Kidney epithelial cell (primary cell): ENCODE measurements around the gene SPOCK3. TPM values are rescaled to one million over a fixed set of nuclear protein-coding genes. Genes with fewer than 3 reads are reported as not detected.

Experiments
- DNase-seq: peaks from one replicate; pipeline ENCODE4 v3.0.0-alpha.2; 2010; ENCODE audit warnings: low read depth
- H3K27me3 ChIP-seq: 2 replicates; pipeline ENCODE4 v1.6.0; 2011; ENCODE audit warnings: low read length; ENCODE audit not compliant: control insufficient read depth, insufficient read depth
- H3K36me3 ChIP-seq: 2 replicates; pipeline ENCODE4 v1.5.1; 2011; ENCODE audit warnings: low read length; ENCODE audit not compliant: control insufficient read depth, insufficient read depth
- H3K4me3 ChIP-seq: 2 replicates; pipeline ENCODE4 v1.5.1; 2011; ENCODE audit warnings: low read depth, mild to moderate bottlenecking, control low read depth, low read length
- CTCF ChIP-seq: IDR thresholded peaks from 2 replicates; pipeline ENCODE4 v1.5.1; 2011; ENCODE audit warnings: mild to moderate bottlenecking, moderate library complexity, low read length, control low read depth, inconsistent platforms; ENCODE audit not compliant: insufficient read depth, poor library complexity, severe bottlenecking
- total RNA-seq: library from RNA; depleted of rRNA; stranded (reverse); fragments of >200 nt; gene quantifications from 2 replicates; pipeline ENCODE4 v1.2.3, GENCODE V29; 2015

The SPOCK3 gene
- total RNA-seq, 1 donor from 2014 or later: 1.4 TPM

GRCh38 chr4:166687828-166688227, 546.5 kb downstream of the SPOCK3 start:
- H3K27me3 ChIP-seq: no peaks in the 10 kb centered on the region
- DNase-seq: no peak
- no peak overlapping the region for H3K4me3 ChIP-seq
- no peak for TF ChIP-seq CTCF
- no peaks in the 10 kb centered on the region for H3K36me3 ChIP-seq
